ENCODE data around the gene MYH4. TPM values are rescaled to one million over a fixed set of nuclear protein-coding genes. Genes with fewer than 3 reads are reported as not detected.

The MYH4 gene
- not detected for total RNA-seq

DNA sequence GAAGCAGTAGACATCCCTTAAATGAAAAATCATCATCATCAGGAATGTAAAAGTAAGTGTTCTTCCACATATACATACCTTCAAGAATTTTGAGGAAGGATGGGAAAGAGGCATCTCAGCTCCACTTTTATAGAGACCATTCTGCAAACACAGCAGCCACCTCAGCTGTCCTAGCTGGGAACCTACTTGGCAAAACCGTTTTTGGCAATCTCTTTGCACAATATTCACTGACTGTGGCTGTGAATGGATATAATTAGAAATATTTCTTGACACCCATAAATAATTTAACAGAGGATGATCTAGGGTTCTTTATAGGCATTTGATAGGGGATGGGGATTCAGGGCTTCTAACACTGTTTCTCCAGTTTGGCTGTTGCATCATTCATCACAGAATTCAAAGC lies at the start of gene MYH4:
TSS of gene MYH4 (minus strand) at position 101 of the 400 bp plus-strand sequence. CDS start 2,814 bp downstream, outside the sequence.
- DNase-seq: no peak
- H3K4me1 ChIP-seq: no peaks in the 10 kb centered on the region
- H3K9me3 ChIP-seq: no peaks in the 10 kb centered on the region
- H3K4me3 ChIP-seq: no peak within 1 kb of the TSS
- no peaks in the 10 kb centered on the region for H3K36me3 ChIP-seq
- intact Hi-C loops (cut with DNase I): no loop called here
- no peak for TF ChIP-seq POLR2A (IDR thresholded peaks at IDR 0.05)
- TF ChIP-seq, protein P1, sequence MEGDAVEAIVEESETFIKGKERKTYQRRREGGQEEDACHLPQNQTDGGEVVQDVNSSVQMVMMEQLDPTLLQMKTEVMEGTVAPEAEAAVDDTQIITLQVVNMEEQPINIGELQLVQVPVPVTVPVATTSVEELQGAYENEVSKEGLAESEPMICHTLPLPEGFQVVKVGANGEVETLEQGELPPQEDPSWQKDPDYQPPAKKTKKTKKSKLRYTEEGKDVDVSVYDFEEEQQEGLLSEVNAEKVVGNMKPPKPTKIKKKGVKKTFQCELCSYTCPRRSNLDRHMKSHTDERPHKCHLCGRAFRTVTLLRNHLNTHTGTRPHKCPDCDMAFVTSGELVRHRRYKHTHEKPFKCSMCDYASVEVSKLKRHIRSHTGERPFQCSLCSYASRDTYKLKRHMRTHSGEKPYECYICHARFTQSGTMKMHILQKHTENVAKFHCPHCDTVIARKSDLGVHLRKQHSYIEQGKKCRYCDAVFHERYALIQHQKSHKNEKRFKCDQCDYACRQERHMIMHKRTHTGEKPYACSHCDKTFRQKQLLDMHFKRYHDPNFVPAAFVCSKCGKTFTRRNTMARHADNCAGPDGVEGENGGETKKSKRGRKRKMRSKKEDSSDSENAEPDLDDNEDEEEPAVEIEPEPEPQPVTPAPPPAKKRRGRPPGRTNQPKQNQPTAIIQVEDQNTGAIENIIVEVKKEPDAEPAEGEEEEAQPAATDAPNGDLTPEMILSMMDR (IDR thresholded peaks at IDR 0.05): no peak
- 21 to 24% methylated on average over 1 of the region's 1 CpG for WGBS, 2 donors
- no peak within 1 kb of the TSS for H3K27ac ChIP-seq
- peaks cover 0 to 4% (median 0%) of the 10 kb centered on the region in 4 donors for H3K27me3 ChIP-seq

DNA sequence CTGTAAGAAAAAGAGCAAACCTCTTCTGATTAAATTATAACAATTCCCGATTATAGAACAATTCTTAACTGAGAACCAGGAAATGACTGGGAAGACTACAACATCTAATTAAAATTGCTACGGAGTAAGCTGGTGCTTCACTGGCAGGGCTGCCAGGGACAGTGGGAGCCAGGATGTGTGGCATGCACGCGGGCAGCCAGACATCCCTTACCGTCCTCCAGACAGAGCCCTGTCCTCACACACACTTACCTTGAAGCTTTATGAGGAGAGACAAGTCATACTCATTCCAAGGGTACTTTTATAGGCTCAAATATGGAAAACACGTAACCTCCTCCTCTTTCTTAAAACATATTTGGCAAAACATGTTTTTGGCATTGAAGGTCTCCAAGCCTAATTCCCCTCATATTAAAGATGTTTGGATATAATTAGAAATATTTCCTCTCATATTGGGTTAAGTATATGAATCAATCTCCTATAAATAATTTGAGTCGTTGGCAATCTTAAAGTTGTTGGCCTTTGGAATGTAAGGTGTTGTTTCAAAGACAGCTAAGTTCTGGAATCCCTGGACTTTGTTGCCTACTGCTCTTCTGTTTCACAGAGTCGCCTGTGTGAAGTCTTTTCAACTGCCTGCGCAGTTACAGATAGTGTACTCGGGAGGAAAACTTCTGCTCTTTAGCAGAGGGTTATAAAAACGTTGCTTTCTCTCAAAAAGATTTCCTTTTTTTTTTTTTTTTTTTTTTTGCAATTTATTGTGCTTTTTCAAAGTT lies 49.1 kb upstream of the MYH4 start, which contains the start of gene MYH1:
TSS of gene MYH1 (minus strand) at position 272 of the 767 bp plus-strand sequence. CDS start 1,900 bp downstream, outside the sequence.
- Histone ChIP-seq H3K27me3 (no peaks in the 10 kb centered on the region), H3K36me3 (no peaks in the 10 kb centered on the region), H3K9me3 (no peaks in the 10 kb centered on the region), H3K27ac (no peak within 1 kb of the TSS), H3K4me1 (no peaks in the 10 kb centered on the region), H3K4me3 (no peak within 1 kb of the TSS)
- DNase-seq: no peak
- 71 to 77% methylated on average over 11 of the region's 11 CpGs for WGBS, 2 donors
- no peak for TF ChIP-seq POLR2A (IDR thresholded peaks at IDR 0.05)
- intact Hi-C loops (cut with DNase I): no loop called here

GRCh38 chr17:10516638-10517037 lies 47.3 kb upstream of the MYH4 start:
- Histone ChIP-seq H3K36me3 (no peaks in the 10 kb centered on the region), H3K4me3 (no peak overlapping the region), H3K9me3 (no peaks in the 10 kb centered on the region), H3K27me3 (no peaks in the 10 kb centered on the region), H3K4me1 (no peaks in the 10 kb centered on the region), H3K27ac (no peak overlapping the region)
- intact Hi-C loops (cut with DNase I): no loop called here
- DNase-seq: no peak
- no peak for TF ChIP-seq POLR2A (IDR thresholded peaks at IDR 0.05)
- TF ChIP-seq, protein P1 (IDR thresholded peaks at IDR 0.05): no peak

DNA sequence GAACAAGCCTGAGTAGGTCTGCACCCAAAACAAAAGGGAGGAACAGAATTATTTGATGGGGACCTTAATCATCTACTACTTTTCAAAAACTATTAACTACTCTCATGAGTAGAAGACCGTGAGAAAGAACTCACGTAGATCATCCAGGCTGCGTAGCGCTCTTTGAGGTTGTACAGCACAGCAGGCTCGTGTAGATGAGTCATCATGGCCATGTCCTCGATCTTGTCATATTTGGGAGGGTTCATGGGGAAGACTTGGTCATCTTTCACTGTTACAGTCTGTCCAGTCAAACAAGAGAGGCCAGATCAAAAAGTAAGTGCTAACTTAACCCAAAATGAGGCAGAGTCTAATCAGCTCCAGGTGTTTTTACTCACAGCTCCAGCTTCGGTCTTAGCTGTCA lies 46.7 kb upstream of the MYH4 start:
- Histone ChIP-seq H3K4me1 (no peaks in the 10 kb centered on the region), H3K27me3 (no peaks in the 10 kb centered on the region), H3K36me3 (no peaks in the 10 kb centered on the region), H3K4me3 (no peak overlapping the region), H3K27ac (no peak overlapping the region), H3K9me3 (no peaks in the 10 kb centered on the region)
- 81 to 83% methylated on average over 7 of the region's 7 CpGs for WGBS, 2 donors
- TF ChIP-seq POLR2A (IDR thresholded peaks at IDR 0.05): no peak
- TF ChIP-seq, protein P1 (IDR thresholded peaks at IDR 0.05): no peak
- no peak for DNase-seq
- intact Hi-C loops (cut with DNase I): no loop called here

DNA sequence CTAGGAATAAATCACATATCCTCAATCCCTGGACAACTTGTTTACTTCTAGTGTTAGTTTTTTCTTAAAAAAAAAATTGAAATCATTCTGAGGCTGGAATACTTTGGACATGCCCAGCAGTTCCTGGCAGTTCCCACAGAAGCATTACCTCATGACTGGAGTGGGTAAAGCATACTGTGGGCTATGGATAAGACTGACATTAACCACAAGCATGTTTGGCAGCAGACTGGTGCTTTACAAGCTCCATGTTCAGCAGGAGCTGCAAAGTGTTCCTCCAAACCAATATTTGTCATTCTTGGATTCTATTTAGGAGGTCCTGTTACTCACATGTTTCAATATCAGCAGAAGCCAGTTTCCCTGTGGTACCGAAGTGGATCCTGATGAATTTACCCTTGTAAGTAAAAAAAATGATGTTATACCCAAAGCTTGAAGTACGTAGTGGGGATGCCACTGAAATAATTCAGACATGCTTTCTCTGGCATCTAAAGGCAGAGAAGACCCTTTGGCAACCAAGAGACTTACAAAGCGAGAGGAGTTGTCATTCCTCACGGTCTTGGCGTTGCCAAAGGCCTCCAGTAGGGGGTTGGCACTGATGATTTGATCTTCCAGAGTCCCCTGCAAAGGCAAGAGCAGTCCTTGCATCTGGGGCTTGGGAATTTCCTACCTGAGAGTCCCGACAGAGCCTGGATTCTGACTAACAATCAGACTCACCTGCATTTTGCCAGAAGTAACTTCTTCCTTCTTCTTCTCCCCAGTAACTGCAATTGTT lies 44.1 kb upstream of the MYH4 start:
- Histone ChIP-seq H3K4me3 (no peak overlapping the region), H3K4me1 (no peaks in the 10 kb centered on the region), H3K27me3 (no peaks in the 10 kb centered on the region), H3K36me3 (no peaks in the 10 kb centered on the region), H3K9me3 (no peaks in the 10 kb centered on the region), H3K27ac (no peak overlapping the region)
- DNase-seq: no peak
- WGBS, 2 donors: 48 to 63% methylated on average over 4 to 6 of the region's 6 CpGs
- TF ChIP-seq, protein P1 (IDR thresholded peaks at IDR 0.05): no peak
- TF ChIP-seq POLR2A (IDR thresholded peaks at IDR 0.05): no peak
- intact Hi-C loops (cut with DNase I): no loop called here
